Stimulated activated CD8-positive, alpha-beta memory T cell treated with anti-CD3 and anti-CD28 coated beads, Interleukin-12 subunit alpha, Interleukin-12 subunit beta, amount 100 ng/mL, for 4 hours (primary cell): ENCODE measurements around the gene RIC1.
"Not testable (repeated sequence)": the region's sequence is repeated elsewhere in the genome, so short reads cannot be mapped to it uniquely, and the experiment has no call there.

Experiments
- DNase-seq: peaks from one replicate; pipeline ENCODE4 v3.0.0-alpha.2; 2020; ENCODE audit warnings: low read depth

The RIC1 gene

DNA sequence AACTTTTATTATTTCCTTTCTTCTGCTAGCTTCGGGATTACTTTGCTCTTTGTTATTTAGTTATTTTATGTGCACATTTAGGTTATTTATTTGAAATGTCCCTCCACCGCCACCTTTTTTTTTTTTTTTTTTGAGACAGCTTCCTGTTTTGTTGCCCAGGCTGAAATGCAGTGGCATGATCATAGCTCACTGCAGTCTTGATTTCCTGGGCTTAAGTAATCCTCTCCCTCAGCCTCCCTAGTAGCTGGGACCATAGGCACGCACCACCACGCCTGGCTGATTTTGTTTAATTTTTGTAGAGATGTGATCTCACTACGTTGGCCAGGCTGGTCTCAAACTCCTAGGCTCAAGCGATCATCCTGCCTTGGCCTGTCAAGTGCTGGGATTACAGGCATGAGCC lies 38.5 kb downstream of the RIC1 start:
- DNase-seq: no peak

- no peak for DNase-seq
These were observed 41.2 kb downstream of the RIC1 start for GRCh38 chr9:5670079-5670478.

GRCh38 chr9:5671711-5672353 lies 42.9 kb downstream of the RIC1 start:
- no peak for DNase-seq

- not testable (repeated sequence) for DNase-seq
These were observed 46.1 kb downstream of the RIC1 start for GRCh38 chr9:5675046-5675445.

- DNase-seq: not testable (repeated sequence)
These were observed 54.7 kb downstream of the RIC1 start for GRCh38 chr9:5683591-5683990.

GRCh38 chr9:5684101-5684500 lies 55.2 kb downstream of the RIC1 start:
- no peak for DNase-seq

DNA sequence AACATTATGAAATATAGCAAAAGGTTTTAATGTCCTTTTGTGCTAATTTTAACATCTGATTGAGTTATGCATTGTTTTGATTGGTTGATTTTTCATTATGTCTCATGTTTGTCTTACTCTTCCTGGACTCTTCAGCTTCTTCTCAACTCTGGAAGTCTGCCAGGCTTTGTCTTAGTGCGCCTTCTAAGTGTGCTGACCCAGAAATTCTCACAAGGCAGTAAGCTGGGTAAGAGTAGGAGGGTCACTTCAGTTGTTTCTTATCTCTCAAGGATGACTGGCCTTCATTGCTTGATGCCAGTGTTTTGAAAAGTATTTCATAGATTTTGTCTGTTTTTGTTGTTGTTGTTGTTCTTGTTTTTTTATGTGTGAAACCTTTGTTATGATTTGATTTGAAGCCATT lies 59.2 kb downstream of the RIC1 start:
- no peak for DNase-seq

DNA sequence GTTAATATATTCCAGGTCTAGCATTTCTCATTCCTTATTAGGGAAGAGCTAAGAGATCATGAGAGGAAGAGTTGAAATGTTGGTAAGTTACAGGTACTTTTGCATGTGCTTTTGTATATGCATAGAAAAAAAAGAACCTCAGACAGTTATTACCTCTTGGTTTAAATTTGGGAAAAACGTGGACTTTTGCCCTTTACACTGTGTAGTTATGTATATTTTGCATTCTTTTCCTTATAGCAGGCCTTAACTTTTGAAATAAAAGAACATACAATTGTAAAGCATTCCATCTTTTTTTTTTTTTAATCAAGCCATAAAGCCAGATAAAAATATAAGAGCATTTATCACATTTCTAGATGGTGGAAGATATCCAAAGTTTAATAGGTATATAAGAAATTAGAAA lies 61.4 kb downstream of the RIC1 start:
- DNase-seq: no peak

DNA sequence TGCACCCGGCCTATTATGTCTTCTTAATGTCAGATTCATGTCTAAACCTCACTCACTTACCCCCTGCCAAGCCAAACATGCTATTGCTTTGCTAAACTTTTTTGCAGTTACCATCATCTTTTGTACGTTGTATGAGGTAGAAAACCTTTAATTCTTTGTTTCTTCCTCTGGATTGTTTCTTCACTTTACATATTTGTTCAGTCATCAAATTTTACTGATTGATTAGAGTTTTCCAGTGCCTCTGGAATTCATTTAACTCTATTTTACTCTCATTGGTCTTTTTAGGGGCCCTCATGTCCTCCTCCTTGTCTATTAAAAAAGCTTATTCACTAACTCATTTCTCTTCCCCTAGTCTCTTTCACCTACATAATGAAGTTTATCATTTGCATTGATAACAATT lies 67.0 kb downstream of the RIC1 start:
- DNase-seq: no peak

DNA sequence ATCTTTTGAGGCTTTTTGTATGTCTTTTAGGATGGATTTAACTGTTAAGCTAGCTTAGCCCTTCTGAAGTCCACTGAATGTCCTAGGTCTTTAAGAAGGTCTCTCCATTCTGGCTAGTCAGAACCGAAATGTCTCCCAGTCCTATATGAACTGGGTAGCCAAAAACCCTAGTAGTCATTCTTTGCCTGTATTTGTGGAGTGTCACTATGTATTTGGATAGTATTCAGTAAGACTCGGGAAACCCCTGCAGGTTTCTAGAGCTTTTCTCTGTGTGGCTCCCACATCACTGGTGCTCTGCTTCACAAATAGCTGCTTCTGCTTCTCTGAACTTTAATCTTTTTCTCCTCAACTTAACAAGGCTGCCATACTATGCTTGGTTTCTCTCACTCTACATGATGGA lies 68.0 kb downstream of the RIC1 start:
- DNase-seq: no peak

- DNase-seq: no peak
These were observed 69.1 kb downstream of the RIC1 start for GRCh38 chr9:5698004-5698403.

GRCh38 chr9:5698810-5699556 lies 70.1 kb downstream of the RIC1 start:
- no peak for DNase-seq

DNA sequence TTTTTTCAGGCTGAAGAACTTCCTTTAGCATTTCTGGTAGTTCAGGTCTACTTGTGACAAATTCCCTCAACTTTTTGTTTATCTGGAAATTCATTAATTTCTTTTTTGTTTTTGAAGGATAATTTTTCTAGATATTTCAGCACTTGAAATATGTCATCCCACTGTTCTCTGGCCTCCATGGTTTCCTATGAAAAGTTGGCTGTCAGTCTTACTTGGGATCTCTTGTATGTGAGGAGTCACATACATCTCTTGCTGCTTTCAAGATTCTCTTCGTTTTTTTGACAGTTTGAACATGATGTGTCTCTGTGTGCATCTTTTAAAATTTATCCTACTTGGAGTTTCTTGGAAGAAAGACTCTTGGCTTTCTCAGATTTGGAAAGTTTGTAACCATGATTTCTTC lies 79.5 kb downstream of the RIC1 start:
- DNase-seq: no peak

DNA sequence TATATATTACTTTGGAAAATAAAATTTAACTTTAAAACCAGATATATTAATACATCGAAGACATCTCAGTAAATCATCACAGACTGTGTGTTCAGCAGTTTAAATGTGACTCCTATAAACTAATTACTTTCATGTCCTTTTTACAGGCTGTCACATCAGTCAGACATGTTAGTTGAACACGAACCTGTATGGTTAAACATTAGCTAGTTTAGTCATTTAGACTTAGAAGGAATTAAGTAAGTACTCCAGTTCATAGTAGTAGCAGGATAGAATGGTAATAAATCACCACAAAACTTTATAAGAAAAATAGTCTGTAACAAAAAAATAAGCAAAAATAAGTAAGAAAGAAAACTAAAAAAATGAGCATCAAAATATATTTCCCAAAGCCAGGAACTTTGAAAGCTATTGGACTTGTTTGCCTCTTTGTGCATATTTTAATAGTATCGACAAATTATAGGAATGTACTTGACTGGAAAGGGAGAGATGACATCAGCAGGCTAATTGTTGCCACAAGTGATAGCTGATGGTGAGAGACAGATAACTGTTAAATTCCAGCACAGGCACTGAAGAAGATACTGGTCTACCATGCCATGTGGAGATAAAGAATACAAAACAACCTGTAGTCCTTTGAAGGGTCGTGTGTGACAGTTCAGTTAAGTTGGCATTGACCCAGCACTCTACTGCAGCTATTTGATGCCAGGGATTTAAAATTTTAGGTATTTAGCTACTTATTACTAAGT lies 83.9 kb downstream of the RIC1 start:
- no peak for DNase-seq

DNA sequence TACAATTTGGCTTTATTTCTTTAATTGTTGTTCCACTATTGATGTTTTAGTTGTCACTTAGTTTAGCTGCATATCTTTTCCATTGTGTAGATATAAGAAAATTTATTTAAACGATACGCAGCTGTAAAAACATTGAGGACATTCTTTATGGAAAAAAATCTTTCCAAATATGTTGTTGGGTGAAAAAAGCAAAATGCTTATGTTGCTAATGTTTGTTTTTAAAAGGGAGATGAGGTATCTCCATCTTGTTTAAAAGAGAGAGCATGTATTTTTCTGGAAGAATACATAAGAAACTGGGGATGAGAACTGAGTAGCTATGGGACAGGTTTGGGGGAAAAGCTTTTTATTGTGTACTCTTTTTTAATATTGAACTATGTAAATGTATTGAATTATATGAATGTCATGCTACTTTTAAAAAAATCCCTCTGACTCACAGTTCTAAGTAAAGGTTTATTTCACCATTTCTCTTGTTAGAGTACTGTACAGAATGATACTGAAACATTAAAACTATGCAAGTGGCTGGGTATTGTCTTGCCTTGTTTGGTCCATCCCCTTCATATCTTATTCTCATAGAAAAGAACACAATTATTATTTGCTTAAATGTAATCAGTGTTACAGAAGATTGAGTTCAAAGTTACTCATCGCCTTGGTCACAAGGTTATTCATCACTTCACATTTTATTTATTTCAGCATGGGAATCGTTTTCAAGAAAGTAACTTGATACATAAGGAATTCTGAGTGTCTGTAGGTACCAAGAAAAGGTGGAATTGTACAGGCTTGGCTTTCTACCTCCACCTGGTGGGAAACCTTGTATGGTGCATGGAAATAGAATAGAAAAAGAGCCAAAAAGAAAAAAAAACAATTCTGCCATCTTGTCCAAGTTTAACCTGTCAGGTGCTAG lies 85.8 kb downstream of the RIC1 start:
- no peak for DNase-seq

- no peak for DNase-seq
These were observed 86.7 kb downstream of the RIC1 start for GRCh38 chr9:5715548-5716127.

DNA sequence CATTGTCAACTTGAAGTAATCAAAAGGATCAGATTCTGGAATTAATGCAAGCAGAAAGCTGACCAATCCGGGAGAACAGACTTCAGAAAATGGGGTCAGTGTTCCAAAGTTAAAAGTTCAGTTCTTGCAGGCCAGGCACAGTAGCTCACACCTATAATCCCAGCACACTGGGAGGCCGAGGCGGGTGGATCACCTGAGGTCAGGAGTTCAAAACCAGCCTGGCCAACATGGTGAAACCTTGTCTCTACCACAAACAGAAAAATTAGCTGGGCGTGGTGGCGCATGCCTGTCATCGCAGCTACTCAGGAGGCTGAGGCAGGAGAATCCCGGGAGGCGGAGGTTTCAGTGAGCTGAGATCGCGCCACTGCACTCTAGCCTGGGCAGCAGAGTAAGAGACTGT lies 88.5 kb downstream of the RIC1 start:
- DNase-seq: not testable (repeated sequence)

DNA sequence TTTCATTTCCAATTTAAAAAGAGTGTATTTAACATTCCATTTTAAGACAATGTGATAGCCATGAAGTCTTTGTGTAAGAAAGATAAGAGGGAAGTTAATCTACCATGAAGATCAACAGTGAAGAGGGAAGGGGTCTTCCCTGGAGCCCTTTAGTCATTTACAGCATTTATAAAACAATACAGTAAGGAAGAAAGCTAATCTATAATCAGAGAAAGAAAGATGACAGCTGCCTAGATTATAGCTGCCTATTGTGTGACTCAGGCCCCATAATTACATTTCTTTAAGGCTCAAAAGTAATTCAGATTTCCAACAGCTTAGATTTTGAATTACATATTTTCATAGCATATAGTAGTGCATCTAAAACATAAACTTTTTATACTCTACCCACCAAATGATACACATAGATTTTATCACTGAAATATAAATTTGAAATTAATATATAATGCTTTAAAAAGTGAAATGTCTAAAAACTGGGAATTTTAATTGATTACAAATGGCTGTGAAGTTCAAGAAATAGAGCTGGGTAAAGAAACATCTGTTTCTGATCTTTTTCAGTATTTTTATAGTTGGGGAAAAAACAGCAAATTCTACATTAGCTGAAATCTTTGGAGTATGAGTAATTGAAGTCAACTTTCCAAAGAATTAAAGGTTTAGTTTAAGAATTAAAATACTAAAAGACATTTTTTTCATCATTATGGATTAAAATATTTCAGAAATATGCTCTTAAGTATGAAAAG lies 89.6 kb downstream of the RIC1 start:
- no peak for DNase-seq

- no peak for DNase-seq
These were observed 90.4 kb downstream of the RIC1 start for GRCh38 chr9:5719100-5719926.

GRCh38 chr9:5720151-5720550 lies 91.2 kb downstream of the RIC1 start:
- DNase-seq: no peak
